HG03280 (cell line): ENCODE data around the gene EPHX1.
"Not testable (repeated sequence)": the region's sequence is repeated elsewhere in the genome, so short reads cannot be mapped to it uniquely, and the experiment has no call there.

Source experiments
- ATAC-seq: cut with Tn5 transposase; IDR thresholded peaks from one replicate; pipeline ENCODE4 v1.9.1; 2021; ENCODE audit warnings: mild to moderate bottlenecking, moderate library complexity; ENCODE audit not compliant: unreplicated experiment

The EPHX1 gene

DNA sequence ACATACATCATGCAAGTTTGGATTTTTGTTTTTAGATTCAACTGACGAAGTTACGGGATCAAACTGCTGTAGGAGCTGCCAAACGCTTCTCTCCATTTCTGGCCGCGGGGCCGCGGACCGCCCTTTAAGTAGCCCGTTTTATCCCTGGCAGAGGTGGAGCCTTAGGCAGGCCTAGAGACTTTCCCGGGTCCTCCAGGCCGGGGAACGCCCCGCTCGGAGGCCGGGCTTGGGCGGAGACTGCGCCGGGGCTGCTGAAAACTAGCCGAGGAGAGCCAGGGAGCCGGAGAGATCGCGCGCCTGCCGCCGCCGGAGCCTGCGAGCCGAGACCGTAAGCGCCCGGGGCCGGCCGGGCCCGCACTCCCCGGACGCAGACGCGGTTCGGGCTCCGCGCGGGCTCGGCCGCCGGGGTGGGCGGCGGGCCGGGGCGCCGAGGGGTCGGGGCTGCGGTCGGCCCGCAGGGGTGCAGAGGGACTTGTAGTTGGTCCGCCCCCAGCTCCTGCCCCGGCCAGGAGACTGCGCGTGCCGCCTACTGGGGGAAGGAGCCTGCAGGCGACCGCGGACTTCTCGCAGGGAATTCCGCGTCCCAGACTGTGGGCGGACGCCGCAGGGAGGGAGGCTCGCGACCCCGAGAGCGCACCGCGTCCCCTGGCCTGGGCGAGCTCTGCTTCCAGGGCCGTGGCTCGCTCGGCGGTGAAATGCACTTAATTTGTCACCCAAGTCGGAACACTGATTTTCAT, at the start of gene EPHX1:
Gene EPHX1 (plus strand): TSS at position 283 of the 737 bp plus-strand sequence. CDS start 18,606 bp downstream, outside the sequence.
- peak; percentile 91 for ATAC-seq

DNA sequence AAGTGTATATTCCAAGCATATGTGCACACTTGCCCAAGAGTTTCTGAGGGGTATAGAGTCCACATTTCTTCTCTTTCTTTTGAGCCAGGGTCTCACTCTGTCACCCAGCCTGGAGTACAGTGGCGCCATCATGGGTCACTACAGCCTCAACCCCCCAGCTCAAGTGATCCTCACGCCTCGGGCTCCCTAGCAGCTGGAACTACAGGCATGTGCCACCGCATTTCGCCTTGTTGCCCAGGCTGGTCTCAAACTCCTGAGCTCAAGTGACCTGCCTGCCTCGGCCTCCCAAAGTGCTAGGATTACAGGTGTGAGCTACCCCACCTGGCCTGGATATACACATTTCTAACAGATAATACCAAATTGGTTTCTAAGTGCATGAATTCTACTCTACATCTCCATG, 49.4 kb upstream of the EPHX1 start:
- ATAC-seq, result no peak

DNA sequence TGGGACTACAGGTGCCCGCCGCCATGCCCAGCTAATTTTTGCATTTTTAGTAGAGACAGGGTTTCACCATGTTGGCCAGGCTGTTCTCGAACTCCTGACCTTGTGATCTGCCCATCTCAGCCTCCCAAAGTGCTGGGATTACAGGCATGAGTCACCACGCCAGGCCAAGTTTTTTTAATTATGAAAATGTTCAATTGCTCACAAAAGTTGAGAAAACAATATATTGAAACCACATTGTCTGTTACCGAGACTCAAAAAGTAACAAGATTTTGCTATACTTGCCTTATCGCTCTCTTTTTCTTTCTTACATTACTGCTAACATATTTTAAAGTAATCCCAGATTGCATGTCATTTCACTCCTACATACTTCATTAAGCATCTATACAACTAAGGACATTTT, 48.5 kb upstream of the EPHX1 start:
- not testable (repeated sequence) for ATAC-seq

DNA sequence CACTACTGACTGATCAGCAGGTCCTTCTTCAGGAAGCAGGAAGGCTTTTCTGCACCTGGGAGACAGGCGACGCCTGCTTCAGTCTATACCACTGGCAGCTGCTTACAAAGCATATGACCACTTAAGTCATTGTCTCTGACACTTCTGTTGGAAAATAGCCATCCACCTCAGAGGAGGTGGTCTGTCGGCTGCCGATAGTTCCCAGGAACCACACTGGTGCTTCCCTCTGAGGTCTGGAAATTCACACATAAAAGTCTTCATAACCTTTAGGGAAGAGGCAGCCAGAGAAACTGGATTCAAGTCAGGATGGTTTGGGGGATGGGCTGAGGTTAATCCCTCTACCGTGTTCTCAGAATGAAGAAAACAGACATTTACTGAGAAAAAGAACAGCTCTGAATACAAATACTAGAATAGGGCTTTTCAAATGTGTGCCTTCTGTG, 47.9 kb upstream of the EPHX1 start:
- ATAC-seq, result no peak

DNA sequence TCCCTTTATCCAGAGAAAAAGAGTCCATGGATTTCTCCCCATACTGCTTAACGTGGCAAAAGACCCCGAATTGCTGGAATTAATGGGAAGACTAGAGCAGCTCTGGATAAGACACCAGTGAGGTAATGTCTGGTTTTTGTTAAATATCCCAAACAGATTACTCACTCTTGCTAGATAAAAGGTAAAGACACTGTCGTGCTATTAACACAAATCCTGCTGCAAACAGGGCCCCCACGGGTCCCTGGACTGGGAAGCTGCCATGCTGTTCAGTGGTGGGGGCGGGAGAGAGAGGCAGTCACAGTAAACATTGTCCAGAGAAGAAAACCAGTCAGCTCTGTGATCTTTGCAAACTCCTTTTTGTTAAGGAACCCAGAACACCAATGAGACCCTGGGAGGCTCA, 47.5 kb upstream of the EPHX1 start:
- ATAC-seq, result no peak

DNA sequence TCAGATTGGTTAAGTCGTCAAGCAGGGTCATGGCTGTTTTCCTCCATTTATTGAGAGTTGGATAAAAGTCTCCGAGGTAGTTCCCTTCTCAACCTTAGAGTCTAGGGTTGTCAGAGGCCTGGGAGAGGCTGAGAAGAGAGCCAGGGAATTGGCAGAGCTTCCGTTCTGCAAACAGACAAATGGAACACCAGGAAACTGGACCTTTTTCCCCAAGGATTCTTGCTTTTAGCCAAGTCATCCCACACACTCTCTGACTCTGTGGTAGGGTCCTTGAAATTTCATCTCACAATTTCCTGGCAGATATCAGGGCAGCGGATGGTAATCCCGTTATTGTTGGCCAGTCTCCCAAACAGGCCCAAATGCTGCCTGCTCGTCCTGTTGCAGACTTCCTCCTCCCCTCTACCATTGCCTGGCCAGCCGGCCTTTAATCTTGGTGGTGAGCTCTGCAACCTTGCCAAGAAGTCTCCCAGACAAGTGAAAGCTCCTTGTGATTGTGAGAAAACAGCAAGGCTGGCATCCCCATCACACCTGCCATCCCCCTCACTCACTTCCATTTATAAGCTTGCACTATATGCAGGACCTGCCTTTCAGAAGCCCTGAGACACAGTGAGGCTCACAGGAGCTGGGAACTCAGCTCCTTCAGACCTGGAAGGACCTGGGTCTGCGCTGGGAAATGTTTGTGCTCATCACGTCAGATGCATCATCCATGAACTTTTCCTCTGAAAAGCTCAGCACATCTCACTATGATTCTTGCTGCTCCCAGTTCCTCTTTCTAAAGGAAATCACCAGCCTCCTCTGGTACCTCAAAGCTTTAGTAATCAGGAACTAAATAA, 46.0 kb upstream of the EPHX1 start:
- ATAC-seq, result no peak

DNA sequence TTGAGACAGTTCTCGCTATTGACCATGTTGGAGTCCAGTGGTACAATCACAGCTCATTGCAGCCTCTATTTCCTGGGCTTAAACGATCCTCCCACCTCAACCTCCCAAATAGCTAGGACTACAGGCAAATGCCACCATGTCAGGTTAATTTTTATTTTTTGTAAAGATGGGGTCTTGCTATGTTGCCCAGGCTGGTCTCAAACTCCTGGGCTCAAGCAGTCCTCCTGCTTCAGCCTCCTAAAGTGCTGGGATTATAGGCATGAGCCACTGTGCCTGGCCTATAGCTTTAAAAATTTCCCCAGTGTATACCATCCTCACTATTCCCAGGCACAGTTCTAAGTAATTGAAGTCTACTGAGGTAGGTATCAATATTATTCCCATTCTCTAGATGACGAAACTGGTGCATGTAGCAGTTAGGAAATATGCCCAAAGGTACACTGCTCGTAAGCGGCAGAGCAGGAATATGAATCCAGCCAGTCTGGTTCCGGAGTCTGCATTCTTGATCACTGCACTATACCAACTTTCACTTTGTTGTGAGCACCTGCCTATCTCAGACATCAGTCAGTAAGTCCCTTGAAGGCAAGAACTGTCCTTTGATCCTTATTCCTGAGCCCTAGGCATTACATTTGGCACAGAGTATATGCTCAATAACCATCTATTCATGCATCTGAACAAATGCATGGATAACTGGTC, 43.8 kb upstream of the EPHX1 start:
- ATAC-seq, result no peak

DNA sequence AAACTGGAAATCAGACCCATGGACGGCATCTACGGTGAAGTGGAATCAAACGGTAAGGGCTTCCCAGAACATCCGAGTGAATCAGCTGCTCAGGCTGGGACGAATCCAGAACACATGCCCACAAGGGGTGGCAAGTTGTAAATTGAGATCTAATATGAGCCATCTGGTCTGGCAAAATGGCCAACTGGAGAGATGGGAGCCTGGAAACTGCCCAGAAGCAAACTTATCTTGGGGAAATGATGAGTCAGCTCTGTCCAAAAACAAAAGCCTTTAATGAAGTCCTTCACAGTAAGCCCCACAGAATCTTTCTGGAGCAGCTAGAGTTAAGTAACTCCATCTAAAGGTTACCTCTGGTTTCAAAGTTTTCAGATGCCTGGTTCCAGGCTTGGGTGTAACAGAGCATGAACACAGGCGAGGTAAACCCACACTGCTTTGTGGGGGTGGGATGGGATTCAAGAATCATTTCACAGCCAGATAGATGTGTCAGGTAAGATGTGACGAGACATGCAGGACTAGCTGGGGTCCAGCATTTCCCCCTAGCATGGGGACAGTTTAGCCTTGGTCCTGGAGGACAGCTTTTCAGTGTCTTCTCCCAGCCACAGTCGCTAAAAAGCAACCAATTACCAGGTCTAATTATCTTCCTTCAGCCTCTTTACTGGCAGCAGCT, 42.8 kb upstream of the EPHX1 start:
- no peak for ATAC-seq

DNA sequence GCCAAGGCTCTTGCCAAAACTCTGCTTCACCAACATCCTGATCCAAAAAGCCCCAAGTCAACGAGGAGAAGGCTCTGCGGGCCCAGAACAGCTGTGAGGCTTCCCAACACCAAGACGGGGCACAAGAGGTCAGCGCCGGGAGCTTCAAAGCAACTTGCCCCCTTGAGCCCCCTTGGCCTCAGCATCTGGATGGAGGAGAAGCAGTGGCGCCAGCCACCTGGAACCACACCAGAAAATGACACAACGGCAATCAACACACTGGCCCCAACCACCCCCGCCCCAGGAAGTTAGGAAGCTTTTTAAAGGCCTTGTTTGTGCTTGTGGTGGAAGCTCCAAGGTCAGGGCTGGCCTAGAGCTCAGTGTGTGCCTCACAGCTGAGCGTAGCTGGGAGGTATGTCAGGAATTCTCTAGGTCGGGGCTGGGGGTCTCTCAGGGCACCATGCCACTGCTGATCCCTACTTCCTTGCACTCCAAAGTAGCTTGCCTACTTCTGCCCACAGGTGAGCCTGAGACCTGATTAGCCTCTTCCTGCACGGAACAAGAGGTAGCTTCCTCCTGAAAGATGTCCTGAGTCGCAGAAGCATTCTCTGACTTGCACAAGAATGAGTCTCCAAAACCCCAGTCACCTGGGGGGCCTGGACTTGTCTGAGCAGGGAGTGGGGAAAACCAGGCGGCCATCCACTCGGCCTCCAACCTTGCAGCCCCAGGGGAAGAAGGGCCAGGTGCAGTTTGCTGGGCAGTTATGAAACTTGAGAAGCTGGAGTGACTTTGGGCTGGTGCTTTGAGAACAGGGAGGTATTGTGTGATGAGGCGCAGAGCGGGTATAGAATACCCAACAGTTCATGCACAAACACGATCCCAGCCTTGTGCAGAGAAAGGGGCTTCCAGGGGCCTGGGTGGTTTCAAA, 42.0 kb upstream of the EPHX1 start:
- ATAC-seq, result no peak

DNA sequence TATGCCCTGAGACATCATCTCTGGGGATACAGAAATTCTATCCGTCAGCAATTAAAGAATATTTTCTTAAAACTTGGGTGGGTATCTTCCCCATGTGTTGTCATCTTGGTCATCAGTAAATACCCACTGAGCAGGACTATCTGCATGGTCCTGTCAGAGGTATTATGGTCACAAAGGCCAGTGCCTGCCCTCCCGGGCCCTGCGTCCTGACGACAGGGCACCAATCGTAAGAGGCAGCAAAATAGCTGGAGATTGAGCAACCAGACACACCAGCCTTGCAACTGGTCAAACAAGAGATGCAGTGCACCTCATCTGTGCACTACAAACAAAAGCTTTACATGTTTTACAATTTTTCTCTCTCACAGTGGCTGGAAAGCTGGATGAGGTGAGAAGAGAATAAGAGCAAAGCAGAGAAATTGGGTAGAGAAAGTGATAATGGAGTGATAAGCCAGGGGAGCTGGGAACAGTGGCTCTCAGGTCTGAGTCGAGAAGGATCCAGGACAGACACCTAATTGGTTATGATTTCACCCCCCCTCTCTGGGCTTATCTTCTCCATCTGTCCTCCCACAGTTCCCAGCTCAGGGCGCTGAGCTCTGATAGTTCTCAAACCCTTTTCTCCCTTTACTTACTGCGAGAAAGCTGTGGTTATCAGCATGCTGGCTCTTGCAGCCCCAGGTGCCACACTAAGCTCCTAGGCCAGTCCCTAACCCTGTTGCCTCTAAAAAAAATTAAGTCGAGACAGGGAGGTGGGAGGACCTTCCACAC, 41.1 kb upstream of the EPHX1 start:
- no peak for ATAC-seq

DNA sequence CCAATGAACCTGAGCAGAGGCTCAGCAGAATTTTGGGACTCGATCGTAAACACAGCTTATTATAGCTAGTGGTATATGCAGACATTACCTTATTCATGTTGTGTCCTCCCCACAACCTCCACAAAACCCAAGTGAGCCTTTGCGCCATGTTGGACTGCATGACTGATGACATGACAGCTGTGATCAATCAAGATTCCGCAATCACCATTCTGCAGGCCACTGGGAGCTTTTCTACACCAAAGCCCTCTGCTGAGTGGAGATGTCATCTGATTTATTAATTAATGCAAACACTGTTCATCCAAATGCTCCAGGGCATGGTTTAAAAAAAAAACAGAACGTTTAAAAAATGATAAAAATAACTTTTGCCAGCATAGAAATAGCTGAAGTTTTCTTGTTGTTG, 40.2 kb upstream of the EPHX1 start:
- ATAC-seq, result no peak

DNA sequence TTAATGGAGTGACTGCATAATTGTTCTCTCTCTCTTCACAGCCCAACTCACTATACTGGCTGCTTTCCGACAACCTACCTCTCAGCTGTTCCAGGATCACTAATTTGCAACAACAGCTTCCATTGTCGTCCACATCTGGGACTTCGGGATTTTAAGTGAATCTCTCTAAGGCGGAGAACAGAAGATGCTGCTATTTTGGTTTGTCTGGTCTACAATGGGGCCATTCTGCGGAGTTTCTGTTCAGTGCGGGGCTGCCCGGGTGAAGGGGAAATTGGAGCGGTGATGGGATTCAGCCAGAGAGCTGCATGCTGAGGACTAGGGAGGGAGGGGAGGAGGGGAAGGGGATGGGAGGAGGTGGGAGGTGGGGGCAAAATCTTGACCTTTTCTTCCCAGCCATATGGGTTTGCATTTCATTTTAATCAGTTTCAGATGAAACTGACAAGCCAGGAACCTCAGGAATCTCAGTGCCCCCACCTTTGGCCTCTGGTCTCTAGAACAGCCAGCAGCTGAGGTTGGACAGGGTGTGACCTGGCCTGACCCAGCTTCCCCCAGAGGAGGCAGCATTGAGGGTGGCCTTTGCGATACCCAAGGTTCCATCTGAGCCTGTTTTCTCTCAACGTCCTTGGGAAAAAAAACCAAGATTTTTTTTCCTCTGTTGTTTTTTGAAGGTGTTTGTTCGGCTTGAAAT, 39.2 kb upstream of the EPHX1 start:
- no peak for ATAC-seq

DNA sequence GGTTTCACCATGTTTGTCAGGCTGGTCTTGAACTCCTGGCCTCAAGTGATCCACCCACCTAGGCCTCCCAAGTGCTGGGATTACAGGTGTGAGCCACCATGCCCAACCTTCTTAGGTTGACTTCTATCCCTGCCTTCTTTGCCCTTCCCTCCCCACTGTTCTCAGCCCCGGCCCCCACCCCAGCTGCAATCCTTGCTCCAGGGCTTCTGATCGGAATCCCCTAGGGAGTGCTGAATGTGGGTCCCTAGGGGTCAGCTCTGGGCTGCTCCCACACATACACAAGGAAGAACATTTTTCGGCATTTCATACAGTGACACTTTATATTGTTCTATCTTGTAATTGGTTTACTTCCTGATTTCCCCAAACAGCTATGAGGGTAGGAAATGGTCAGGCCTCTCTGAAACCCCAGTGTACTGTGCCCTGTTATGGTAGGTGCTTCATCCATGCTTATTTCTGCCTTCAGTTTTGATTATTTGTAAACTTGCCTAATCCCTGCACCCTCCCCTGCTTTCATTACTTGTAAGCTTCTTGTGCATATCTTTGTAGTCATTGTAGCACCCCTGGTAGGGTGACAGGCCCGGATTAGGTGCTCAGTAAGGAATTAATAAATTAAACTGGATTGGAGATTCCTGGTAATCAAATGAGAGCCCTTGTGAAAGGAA, 38.1 kb upstream of the EPHX1 start:
- no peak for ATAC-seq

DNA sequence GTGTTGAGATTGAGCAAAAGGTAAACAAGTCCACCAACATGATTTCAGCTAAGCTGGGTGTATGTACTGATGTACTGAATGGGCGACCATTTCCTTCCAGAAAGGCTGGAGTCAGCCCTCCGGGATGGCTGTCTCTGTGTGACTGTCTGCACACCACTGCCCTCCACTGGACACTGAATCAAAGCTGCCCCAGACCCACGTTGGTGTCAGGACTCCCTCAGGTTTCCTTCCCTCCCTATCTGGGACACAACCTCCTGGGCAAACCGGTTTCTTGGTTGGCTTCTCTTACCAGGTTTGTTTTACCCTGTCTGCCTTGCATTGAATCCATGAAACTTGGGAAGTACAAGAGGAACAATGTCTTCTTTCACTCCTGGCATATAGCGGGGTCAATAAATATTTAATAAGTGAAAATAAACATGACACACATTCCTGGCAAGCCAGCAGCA, 37.6 kb upstream of the EPHX1 start:
- ATAC-seq, result peak; percentile 60

DNA sequence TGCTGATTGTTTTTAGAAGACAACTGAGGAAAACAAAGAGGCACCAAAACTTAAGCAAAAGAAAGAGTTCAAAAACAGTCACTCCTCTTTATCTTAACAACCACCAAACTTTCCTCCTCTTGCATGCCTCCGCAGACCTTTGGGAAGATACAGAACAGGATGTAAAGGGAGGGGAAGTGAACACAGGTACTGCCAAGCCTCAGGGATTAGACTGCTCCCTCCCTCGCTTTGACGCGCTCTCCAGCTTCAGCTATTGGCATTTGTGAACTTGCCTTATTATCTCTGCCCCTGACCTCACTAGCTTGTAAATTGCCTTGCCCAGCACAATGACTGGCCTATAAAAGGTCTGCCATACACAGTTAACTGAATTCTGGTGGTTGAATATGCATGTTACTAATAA, 37.1 kb upstream of the EPHX1 start:
- ATAC-seq, result no peak

DNA sequence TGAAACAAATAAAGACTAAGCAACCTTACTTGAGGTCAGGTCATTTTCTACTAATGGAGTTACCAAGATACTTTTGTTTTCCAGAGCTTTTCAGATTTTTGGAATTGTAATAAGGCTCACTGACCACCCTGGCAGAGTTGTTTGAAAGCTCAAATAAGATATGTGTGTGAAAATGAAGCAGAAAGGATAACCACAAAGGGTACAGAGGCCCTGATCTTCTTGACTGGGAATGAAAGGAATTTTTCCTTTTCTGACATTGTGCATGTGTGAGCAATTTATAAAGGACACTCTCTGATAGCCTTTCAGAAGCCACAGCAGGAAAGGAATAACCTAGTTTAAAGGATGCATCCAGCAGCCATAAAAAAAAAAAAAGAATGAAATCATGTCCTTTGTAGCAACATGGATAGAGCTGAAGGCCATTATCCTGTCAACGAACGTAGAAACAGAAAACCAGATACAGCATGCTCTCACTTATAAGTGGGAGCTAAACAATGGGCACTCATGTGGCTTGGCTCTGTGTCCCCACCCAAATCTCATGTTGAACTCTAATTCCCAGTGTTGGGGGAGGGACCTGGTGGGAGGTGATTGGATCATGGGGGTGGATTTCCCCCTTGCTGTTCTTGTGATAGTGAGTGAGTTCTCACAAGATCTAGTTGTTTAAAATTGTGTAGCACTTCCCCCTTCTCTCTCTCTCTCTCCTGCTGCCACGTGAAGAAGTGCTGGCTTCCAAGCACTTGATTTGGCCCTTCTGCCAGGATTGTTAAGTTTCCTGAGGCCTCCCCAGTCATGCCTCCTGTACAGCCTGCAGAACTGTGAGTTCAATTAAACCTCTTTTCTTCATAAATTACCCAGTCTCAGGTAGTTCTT, 35.4 kb upstream of the EPHX1 start:
- ATAC-seq, result no peak

DNA sequence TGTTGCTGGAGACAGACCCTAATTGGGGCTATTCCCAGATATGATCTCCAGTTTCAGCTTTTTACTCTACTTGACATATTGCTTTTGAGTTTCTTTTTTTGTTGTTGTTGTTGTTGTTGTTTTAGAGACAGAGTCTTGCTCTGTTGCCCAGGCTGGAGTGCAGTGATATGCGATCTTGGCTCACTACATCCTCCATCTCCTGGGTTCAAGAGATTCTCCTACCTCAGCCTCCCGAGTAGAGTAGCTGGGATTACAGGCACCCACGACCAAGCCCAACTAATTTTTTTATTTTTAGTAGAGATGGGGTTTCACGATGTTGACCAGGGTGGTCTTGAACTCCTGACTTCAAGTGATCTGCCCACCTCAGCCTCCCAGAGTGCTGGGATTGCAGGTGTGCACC, 33.6 kb upstream of the EPHX1 start:
- no peak for ATAC-seq
